Measurements from ENCODE around the gene CTSK. TPM values are rescaled to one million over a fixed set of nuclear protein-coding genes. Genes with fewer than 3 reads are reported as not detected.
"Not testable (repeated sequence)": the region's sequence is repeated elsewhere in the genome, so short reads cannot be mapped to it uniquely, and the experiment has no call there.

Gene CTSK
- total RNA-seq = 0.54 TPM

- no peak for DNase-seq (ENCODE audit: low read depth in 2 of 3, low spot score in 2 of 3)
These were observed at the start of gene CTSK for GRCh38 chr1:150808121-150808520. TSS of gene CTSK (minus strand) at chr1:150808260. CDS start at chr1:150806805, 1,455 bp downstream.

DNA sequence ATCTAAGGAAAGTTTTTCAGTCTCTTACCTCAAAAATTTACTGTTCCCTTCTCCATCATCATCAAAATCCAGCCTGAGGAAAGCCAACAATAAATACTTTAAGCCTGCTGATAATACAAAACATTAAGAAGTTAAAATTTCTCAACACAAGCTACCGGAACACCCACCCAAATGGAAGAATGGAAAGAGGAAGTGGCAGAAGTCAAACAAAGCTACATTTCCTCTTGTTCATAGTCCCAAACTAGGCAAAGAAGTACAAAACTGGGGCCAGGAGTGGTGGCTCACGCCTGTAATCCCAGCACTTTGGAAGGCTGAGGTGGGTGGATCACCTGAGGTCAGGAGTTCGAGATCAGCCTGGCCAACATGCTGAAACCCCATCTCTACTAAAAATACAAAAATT lies 44.7 kb upstream of the CTSK start:
- DNase-seq (ENCODE audit: low read depth in 2 of 3, low spot score in 2 of 3) = peak in 2 of 3 donors; percentile 17 to 45

GRCh38 chr1:150850801-150851362 lies 42.8 kb upstream of the CTSK start:
- not testable (repeated sequence) for DNase-seq (ENCODE audit: low read depth in 2 of 3, low spot score in 2 of 3)

GRCh38 chr1:150846473-150847146 lies 38.5 kb upstream of the CTSK start:
- no peak for DNase-seq (ENCODE audit: low read depth in 2 of 3, low spot score in 2 of 3)

DNA sequence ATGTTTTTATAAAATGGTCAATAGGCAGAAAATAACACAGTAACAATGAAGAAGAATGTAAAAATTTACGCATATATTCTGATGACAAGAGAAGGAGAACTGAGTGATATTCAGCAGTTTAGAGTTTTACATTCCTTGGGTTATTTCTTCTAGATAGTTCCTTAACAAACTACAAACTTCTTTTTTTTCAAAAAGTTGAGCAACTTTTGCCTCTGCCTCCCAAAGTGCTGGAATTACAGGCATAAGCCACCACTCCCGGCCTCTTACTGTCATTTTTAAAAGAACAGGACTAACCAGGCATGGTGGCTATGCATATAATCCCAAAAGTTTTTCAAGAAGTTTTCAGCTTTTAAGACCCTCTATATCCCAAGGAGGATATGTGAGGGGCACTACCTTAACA lies 35.4 kb upstream of the CTSK start:
- no peak for DNase-seq (ENCODE audit: low read depth in 2 of 3, low spot score in 2 of 3)

DNA sequence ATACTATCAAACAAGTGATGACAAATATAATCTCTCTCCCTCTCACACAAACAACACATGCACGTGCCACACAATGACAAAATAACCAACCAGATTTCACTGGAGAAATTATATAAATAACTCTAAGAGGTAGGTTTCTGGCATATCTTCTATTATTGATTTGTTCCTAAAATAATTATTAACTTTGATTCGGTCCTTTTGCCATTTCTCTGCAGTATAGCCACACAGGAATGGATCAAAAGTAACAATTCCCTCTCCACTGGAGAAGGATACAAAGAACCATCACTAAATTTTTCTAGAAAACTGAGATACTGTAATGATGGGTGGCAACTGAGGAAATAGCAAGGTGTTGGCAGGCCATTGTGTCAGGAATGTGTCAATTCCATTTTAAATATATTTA lies 34.9 kb upstream of the CTSK start:
- no peak for DNase-seq (ENCODE audit: low read depth in 2 of 3, low spot score in 2 of 3)

GRCh38 chr1:150842343-150842742 lies 34.3 kb upstream of the CTSK start:
- no peak for DNase-seq (ENCODE audit: low read depth in 2 of 3, low spot score in 2 of 3)

GRCh38 chr1:150841626-150842025 lies 33.6 kb upstream of the CTSK start:
- peak in 1 of 3 donors; percentile 4 for DNase-seq (ENCODE audit: low read depth in 2 of 3, low spot score in 2 of 3)

- not testable (repeated sequence) for DNase-seq (ENCODE audit: low read depth in 2 of 3, low spot score in 2 of 3)
These were observed 32.8 kb upstream of the CTSK start for GRCh38 chr1:150840850-150841249.

GRCh38 chr1:150836129-150836773 lies 28.2 kb upstream of the CTSK start:
- no peak for DNase-seq (ENCODE audit: low read depth in 2 of 3, low spot score in 2 of 3)

DNA sequence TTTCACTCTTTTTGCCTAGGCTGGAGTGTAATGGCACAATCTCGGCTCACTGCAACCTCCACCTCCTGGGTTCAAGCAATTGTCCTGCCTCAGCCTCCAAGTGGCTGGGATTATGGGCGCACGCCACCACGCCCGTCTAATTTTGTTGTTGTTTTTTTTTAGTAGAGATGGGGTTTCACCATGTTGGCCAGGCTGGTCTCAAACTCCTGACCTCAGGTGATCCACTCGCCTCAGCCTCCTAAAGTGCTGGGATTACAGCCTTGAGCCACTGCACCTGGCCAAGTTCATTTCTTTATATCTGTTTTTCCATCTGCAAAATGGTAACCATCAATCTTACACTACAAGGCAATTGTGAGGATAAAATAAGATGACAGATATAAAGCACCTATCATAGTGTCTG lies 25.9 kb upstream of the CTSK start:
- DNase-seq (ENCODE audit: low read depth in 2 of 3, low spot score in 2 of 3) = not testable (repeated sequence)

GRCh38 chr1:150832597-150832996 lies 24.5 kb upstream of the CTSK start:
- no peak for DNase-seq (ENCODE audit: low read depth in 2 of 3, low spot score in 2 of 3)

DNA sequence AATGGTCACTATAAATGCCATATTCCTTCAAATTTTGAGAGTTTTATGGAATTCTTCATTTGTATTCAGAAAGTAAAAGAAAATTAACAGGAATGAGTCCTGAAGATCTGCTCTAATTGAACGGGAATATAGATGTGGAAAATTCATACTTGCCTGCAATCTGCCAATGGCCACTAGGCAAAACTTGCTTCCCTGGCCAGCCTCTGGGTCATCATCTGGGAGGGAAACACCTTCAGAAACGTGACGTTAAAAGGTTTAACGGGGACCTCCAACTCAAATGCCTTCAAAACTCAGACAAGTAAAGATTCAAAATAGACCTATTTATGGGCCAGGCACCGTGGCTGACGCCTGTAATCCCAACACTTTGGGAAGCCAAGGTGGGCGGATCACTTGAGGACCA lies 21.7 kb upstream of the CTSK start:
- no peak for DNase-seq (ENCODE audit: low read depth in 2 of 3, low spot score in 2 of 3)

DNA sequence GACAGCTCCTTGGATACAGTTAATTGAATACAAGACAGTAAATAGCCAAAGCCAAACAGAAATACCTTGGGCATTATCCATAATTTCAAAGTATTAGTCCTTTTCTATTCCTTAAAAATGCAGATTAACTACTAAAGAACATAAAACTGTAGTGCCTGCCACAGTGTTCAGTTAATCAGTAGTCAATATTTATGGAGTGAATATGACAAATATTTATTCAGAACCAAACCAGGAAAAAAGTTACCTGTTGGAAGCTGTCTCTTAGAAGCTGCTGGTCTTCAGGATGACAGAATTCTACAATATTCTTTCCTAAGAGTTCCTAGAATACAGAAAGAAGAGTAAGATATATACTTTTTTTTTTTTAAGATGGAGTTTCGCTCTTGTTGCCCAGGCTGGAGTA lies 18.2 kb upstream of the CTSK start:
- no peak for DNase-seq (ENCODE audit: low read depth in 2 of 3, low spot score in 2 of 3)

DNA sequence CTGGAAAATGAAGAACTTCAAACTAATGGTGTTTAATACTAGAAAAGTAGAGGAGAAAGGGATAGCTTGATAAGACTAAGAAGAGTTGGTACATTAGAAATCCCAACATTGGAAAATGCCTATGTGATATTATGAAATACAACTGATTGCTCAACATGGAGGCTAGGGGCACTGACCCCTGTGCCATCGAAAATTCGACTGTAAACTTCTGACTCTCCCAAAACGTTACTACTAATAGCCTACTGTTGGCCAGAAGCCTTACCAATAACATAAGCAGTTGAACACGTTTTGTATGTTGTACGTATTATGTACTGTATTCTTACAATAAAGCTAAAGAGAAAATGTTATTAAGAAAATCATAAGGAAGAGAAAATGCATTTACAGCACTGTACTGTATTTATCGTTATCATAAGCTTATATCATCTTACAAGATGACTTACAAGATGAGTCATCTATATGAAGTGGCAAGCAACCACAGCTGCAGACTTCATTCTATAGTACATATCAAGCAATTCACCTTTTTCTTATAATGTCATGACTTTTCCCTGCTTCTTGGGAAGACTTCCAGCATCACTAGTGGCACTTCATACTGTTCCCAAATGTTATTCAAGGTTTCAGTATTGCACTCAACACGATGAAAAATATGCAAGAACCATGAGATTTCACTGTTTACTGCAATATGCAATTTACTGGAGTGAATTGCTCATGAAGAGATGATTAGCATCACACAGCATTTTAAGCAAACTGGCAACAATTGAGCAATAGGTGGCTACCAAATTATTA lies 12.9 kb upstream of the CTSK start:
- DNase-seq (ENCODE audit: low read depth in 2 of 3, low spot score in 2 of 3) = no peak

GRCh38 chr1:150815871-150816270 lies 7.8 kb upstream of the CTSK start:
- no peak for DNase-seq (ENCODE audit: low read depth in 2 of 3, low spot score in 2 of 3)

DNA sequence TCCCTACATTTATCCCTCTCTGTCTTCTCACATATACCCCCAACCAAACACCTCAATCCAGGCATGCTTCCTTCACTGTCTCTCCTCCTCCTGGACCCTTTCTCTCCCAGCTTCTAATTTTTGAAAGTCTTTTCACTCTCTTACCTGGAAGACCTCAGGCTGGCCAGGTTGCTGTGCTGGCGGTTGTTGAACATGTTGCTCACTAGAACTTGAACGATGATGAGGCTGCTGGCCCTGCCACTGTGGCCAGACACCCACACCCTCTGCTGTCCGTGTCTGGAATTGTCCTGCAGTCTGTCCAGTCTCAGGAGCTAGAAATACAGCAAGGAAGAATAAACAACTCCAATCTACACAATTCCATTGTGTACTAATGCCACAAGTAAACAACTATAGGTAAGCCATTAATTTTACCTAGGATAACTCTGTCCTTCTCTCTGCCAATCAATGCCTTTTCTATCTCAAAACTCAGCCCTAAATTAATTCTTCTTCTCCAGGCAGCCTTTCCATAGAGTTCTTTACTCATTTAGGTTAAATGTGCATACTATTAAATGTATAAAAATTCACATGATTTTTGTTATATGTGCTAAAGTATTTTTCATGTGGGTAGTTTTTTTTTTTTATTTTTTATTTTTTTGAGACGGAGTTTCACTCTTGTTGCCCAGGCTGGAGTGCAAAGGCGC lies 5.1 kb upstream of the CTSK start:
- peak in 2 of 3 donors; percentile 29 to 63 for DNase-seq (ENCODE audit: low read depth in 2 of 3, low spot score in 2 of 3)

DNA sequence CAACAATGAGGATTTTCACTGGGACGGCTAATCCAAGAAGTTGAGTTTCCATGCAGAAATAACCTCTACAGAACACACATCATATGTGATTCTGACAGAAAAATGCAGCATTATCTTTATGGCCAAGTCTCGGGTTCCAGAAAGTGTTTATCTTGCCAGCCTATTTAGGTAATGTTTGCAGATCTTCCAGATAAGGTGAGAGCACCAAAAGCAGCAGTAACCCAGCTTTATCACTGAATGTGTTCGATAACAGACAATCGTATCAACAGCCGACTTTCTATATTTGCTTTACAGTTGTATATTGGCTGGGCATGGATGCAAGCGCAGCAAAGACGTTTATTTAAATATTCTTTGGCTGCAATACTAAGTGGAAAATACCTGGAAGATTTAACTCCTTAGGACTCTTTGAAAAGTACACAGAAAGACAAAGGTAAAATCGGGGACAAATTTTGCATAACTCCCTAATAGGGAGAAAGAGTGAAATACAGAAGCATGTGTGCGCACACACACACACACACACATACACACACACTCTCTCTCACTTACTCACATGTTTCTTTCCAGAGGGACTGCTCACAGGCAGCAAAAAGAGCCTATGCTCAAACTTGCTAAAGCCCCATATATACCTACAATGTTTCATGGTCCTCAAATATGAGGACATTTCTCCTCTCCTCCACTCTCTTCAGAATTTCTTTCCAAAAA lies 3.0 kb upstream of the CTSK start:
- DNase-seq (ENCODE audit: low read depth in 2 of 3, low spot score in 2 of 3) = no peak

- DNase-seq (ENCODE audit: low read depth in 2 of 3, low spot score in 2 of 3) = no peak
These were observed 1.6 kb upstream of the CTSK start for GRCh38 chr1:150809651-150810050.

DNA sequence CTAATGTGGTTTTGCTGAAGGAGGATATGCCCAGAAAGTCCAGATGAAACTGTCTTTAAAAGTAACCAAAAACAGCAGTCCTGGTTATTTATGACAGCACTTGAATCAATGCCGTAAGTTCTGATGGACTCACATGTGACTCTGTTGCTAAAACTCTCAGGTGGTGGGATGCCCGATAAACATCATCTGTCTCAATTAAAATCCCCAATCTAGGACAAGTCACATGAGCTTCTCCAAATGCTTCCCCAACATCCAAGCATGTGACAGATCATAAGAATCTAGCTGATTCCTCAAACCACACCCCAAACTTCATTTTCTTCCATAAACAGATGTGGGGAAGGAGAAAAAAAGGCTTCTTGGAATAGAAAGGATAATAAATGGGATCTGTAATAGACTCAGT lies 786 bp upstream of the CTSK start:
- DNase-seq (ENCODE audit: low read depth in 2 of 3, low spot score in 2 of 3) = no peak

All from hematopoietic multipotent progenitor cell (in vitro differentiated cells).